ENCODE measurements around the gene DYNLRB1. TPM values are rescaled to one million over a fixed set of nuclear protein-coding genes. Genes with fewer than 3 reads are reported as not detected.

Gene DYNLRB1
- total and polyA plus RNA-seq, 2 of the 13 experiments (the other 11 are each of a cell fraction or from before 2014, with no cell fraction given) = 140 to 244 TPM

- DNase-seq (ENCODE audit: low spot score) (no peak), ATAC-seq (peak; percentile 5; the same call in 2 of the 3 replicates), FAIRE-seq (no peak)
- ChIA-PET POLR2A (interaction anchor here (1.6 to 2.6 kb wide), 5 partner anchors 9 to 223 kb away, joined by 4 to 32 read pairs (median 7); partner anchors contain the start of genes AHCY, DYNLRB1 and TP53INP2), CTCF (ENCODE audit: low intra/inter-chr PET ratio, low total read pairs) (no interaction called here)
- H3K4me2 ChIP-seq (ENCODE audit: low read depth, low read length) = peak overlapping the region; percentile 52
- peak overlapping the region; percentile 17 for H3K9ac ChIP-seq (ENCODE audit: insufficient read depth, low read depth, low read length)
- H2AFZ ChIP-seq (ENCODE audit: low read length) = no peak overlapping the region
- BruUV-seq (replicated peaks) = no TSS peak
- H3K36me3 ChIP-seq (replicated peaks in 1 of 2; ENCODE audit: control insufficient read depth in 1 of 2, insufficient read depth in 2 of 2, low read length in 2 of 2) = peaks cover 29 to 44% of the 10 kb centered on the region in 2 experiments
- H4K20me1 ChIP-seq (ENCODE audit: insufficient read depth, low read length) = peaks cover 42% of the 10 kb centered on the region
- H3K4me1 ChIP-seq (ENCODE audit: insufficient read depth, low read length) = peaks cover 56% of the 10 kb centered on the region
- peak overlapping the region; percentile 51 for H3K27ac ChIP-seq (ENCODE audit: extremely low read length, insufficient read depth, low read length)
- no peaks in the 10 kb centered on the region for H3K27me3 ChIP-seq (ENCODE audit: control insufficient read depth in 1 of 2, insufficient read depth in 2 of 2, low read length in 2 of 2)
- in situ Hi-C loops (cut with HindIII; ENCODE audit: extremely low pct_ligation_motif_present, low pct_unique_long_range_greater_than_20kb) = no loop called here
- peaks cover 58% of the 10 kb centered on the region for H3K79me2 ChIP-seq (ENCODE audit: insufficient read depth, low read length)
- 95% methylated on average over 7 of the region's 7 CpGs for WGBS (ENCODE audit: low lambda C conversion rate)
- H3K9me3 ChIP-seq (ENCODE audit: low read length) = no peaks in the 10 kb centered on the region
- no peak overlapping the region for H3K4me3 ChIP-seq (replicated peaks in 1 of 3; ENCODE audit: insufficient read depth in 1 of 3, low read depth in 2 of 3, low read length in 3 of 3)
- intact Hi-C loops (cut with micrococcal nuclease; ENCODE audit: unreplicated experiment) = no loop called here
- TF ChIP-seq ZKSCAN8 (CRISPR knock-in tag; IDR thresholded peaks at IDR 0.05; ENCODE audit: borderline replicate concordance) (no peak), ZNF124 (CRISPR knock-in tag; IDR thresholded peaks at IDR 0.05) (no peak), ZNF563 (CRISPR knock-in tag; IDR thresholded peaks at IDR 0.05) (no peak), SNAPC2 (CRISPR knock-in tag; IDR thresholded peaks at IDR 0.05) (no peak), TRIM24 (CRISPR knock-in tag; IDR thresholded peaks at IDR 0.05) (no peak), ZBTB26 (CRISPR knock-in tag; IDR thresholded peaks at IDR 0.05; ENCODE audit: borderline replicate concordance) (no peak; the same call in 1 of the 2 replicates), ZNF7 (CRISPR knock-in tag; IDR thresholded peaks at IDR 0.05) (no peak), MEIS1 (CRISPR knock-in tag; IDR thresholded peaks at IDR 0.05; ENCODE audit: borderline replicate concordance) (no peak), MTA3 (CRISPR knock-in tag; IDR thresholded peaks at IDR 0.05) (no peak), PAX8 (CRISPR knock-in tag; IDR thresholded peaks at IDR 0.05; ENCODE audit: borderline replicate concordance) (no peak), CREB1 (IDR thresholded peaks at IDR 0.05) (no peak), CREB1 (CRISPR knock-in tag; IDR thresholded peaks at IDR 0.05) (no peak), YEATS4 (CRISPR knock-in tag; IDR thresholded peaks at IDR 0.05; ENCODE audit: borderline replicate concordance) (no peak), ZSCAN25 (CRISPR knock-in tag; IDR thresholded peaks at IDR 0.05) (no peak), ZNF788 (CRISPR knock-in tag; IDR thresholded peaks at IDR 0.05; ENCODE audit: borderline replicate concordance) (0 out of 2 replicates have a peak, but pooled peaks have one; percentile 21), ATF1 (CRISPR knock-in tag; IDR thresholded peaks at IDR 0.05) (no peak), SRSF1 (optimal IDR thresholded peaks at IDR 0.05; ENCODE audit: low read depth, low read length) (no peak), REXO4 (CRISPR knock-in tag; IDR thresholded peaks at IDR 0.05; ENCODE audit: borderline replicate concordance) (no peak)
- TF ChIP-seq, protein P1, sequence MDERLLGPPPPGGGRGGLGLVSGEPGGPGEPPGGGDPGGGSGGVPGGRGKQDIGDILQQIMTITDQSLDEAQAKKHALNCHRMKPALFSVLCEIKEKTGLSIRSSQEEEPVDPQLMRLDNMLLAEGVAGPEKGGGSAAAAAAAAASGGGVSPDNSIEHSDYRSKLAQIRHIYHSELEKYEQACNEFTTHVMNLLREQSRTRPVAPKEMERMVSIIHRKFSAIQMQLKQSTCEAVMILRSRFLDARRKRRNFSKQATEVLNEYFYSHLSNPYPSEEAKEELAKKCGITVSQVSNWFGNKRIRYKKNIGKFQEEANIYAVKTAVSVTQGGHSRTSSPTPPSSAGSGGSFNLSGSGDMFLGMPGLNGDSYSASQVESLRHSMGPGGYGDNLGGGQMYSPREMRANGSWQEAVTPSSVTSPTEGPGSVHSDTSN (CRISPR knock-in tag; IDR thresholded peaks at IDR 0.05) = 0 out of 2 replicates have a peak, but pooled peaks have one; percentile 10
- TF ChIP-seq, protein P2, sequence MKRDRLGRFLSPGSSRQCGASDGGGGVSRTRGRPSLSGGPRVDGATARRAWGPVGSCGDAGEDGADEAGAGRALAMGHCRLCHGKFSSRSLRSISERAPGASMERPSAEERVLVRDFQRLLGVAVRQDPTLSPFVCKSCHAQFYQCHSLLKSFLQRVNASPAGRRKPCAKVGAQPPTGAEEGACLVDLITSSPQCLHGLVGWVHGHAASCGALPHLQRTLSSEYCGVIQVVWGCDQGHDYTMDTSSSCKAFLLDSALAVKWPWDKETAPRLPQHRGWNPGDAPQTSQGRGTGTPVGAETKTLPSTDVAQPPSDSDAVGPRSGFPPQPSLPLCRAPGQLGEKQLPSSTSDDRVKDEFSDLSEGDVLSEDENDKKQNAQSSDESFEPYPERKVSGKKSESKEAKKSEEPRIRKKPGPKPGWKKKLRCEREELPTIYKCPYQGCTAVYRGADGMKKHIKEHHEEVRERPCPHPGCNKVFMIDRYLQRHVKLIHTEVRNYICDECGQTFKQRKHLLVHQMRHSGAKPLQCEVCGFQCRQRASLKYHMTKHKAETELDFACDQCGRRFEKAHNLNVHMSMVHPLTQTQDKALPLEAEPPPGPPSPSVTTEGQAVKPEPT (CRISPR knock-in tag; IDR thresholded peaks at IDR 0.05; ENCODE audit: low read depth) = no peak
- TF ChIP-seq, protein P3, sequence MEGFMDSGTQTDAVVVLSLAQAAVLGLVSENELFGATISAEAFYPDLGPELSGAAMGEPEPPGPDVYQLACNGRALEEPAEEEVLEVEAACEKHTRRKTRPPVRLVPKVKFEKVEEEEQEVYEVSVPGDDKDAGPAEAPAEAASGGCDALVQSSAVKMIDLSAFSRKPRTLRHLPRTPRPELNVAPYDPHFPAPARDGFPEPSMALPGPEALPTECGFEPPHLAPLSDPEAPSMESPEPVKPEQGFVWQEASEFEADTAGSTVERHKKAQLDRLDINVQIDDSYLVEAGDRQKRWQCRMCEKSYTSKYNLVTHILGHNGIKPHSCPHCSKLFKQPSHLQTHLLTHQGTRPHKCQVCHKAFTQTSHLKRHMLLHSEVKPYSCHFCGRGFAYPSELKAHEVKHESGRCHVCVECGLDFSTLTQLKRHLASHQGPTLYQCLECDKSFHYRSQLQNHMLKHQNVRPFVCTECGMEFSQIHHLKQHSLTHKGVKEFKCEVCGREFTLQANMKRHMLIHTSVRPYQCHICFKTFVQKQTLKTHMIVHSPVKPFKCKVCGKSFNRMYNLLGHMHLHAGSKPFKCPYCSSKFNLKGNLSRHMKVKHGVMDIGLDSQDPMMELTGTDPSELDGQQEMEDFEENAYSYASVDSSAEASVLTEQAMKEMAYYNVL (CRISPR knock-in tag; IDR thresholded peaks at IDR 0.05; ENCODE audit: borderline replicate concordance) = no peak
Observed at GRCh38 chr20:34525342-34525708, 9.1 kb downstream of the DYNLRB1 start.

Measured in HepG2 (cell line).